Tibial nerve (tissue), 4 donors: Measurements from ENCODE around the gene CST9L.

Source experiments
- CTCF ChIP-seq, 5 experiments: fragments of 200-600 bp in 3 of 5; fragments of 450-650 bp in 2 of 5; sonication (generic) in 3 of 5; IDR thresholded peaks; one replicate each; pipeline ENCODE4 v1.5.1; 2016 to 2019; ENCODE audit warnings: antibody characterized with exemption in 5 of 5, mild to moderate bottlenecking in 3 of 5, moderate library complexity in 2 of 5
- EP300 ChIP-seq, 2 donors: sonication (generic); formaldehyde crosslinking; IDR thresholded peaks; one replicate each; pipeline ENCODE4 v1.6.1; 2017; ENCODE audit warnings: antibody characterized with exemption in 2 of 2, mild to moderate bottlenecking in 1 of 2
- POLR2A ChIP-seq, 2 donors: fragments of 450-650 bp; IDR thresholded peaks; one replicate each; pipeline ENCODE4 v1.6.1; 2017; ENCODE audit warnings: antibody characterized with exemption in 2 of 2, mild to moderate bottlenecking in 2 of 2, moderate library complexity in 2 of 2

- no peak for TF ChIP-seq POLR2A (IDR thresholded peaks at IDR 0.05)
- no peak for TF ChIP-seq CTCF (IDR thresholded peaks at IDR 0.05)
- no peak for TF ChIP-seq EP300 (IDR thresholded peaks at IDR 0.05)
Measured at GRCh38 chr20:23569570-23569969, 1.3 kb upstream of the CST9L start.
